Peyer's patch (tissue), 4 donors: Measurements from ENCODE around the gene WFDC1.

Experiments
- POLR2A ChIP-seq, 2 donors: fragments of 450-650 bp; IDR thresholded peaks; one replicate each; pipeline ENCODE4 v1.5.1; 2017; ENCODE audit warnings: antibody characterized with exemption in 2 of 2, mild to moderate bottlenecking in 2 of 2, moderate library complexity in 2 of 2
- TF ChIP-seq, protein P1 (sequence below), 6 experiments: fragments of 450-650 bp in 4 of 6; fragments of 200-600 bp in 2 of 6; sonication (generic) in 1 of 6; IDR thresholded peaks; one replicate each; pipeline ENCODE4 v1.5.1; 2017 to 2019; ENCODE audit warnings: antibody characterized with exemption in 6 of 6, mild to moderate bottlenecking in 3 of 6, moderate library complexity in 1 of 6

DNA sequence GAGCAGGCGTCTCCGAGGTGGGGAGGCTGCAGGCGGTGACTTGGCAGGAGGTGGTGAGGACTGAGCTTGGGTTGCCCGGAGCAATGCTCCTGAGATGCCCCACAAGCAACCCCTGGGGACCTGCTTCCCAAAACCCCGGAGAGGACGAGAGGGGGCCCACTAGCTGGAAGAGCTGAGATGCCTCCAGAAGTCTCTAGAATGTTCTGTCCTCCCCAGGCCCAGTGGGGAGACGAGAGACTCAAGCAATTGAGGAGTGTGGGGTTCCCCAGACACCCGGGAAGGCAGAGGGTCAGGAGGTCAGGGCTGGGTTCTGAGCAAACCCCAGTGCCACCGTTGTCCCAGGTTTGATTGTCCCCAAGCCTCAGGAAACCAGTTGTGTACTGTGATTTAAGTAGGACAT is 52.5 kb downstream of the WFDC1 start:
- no peak for TF ChIP-seq POLR2A (IDR thresholded peaks at IDR 0.05)
- TF ChIP-seq, protein P1, sequence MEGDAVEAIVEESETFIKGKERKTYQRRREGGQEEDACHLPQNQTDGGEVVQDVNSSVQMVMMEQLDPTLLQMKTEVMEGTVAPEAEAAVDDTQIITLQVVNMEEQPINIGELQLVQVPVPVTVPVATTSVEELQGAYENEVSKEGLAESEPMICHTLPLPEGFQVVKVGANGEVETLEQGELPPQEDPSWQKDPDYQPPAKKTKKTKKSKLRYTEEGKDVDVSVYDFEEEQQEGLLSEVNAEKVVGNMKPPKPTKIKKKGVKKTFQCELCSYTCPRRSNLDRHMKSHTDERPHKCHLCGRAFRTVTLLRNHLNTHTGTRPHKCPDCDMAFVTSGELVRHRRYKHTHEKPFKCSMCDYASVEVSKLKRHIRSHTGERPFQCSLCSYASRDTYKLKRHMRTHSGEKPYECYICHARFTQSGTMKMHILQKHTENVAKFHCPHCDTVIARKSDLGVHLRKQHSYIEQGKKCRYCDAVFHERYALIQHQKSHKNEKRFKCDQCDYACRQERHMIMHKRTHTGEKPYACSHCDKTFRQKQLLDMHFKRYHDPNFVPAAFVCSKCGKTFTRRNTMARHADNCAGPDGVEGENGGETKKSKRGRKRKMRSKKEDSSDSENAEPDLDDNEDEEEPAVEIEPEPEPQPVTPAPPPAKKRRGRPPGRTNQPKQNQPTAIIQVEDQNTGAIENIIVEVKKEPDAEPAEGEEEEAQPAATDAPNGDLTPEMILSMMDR (IDR thresholded peaks at IDR 0.05) = no peak
